Endothelial cell of umbilical vein (primary cell): ENCODE data around the gene PPP1R1C.

ENCODE experiments used
- CTCF ChIP-seq, 2 donors: IDR thresholded peaks; 1 replicate in 1 of 2; 2 replicates in 1 of 2; pipeline ENCODE4 v1.5.1; 2011; ENCODE audit warnings: low read length in 2 of 2, mild to moderate bottlenecking in 2 of 2, moderate library complexity in 2 of 2, control low read depth in 1 of 2, inconsistent platforms in 1 of 2, low read depth in 1 of 2; ENCODE audit not compliant: insufficient read depth in 1 of 2; ENCODE audit errors: extremely low read depth in 1 of 2
- EZH2 ChIP-seq: IDR thresholded peaks from 2 replicates; pipeline ENCODE4 v1.6.1; 2012; ENCODE audit warnings: borderline replicate concordance, low read depth, mild to moderate bottlenecking, moderate library complexity, low read length, inconsistent platforms; ENCODE audit not compliant: severe bottlenecking
- GATA2 ChIP-seq: IDR thresholded peaks from 2 replicates; pipeline ENCODE4 v1.7.0; 2011; ENCODE audit warnings: low read depth, mild to moderate bottlenecking, moderate library complexity, mixed read lengths, low read length; ENCODE audit not compliant: insufficient read length, insufficient read depth
- JUN ChIP-seq: IDR thresholded peaks from 2 replicates; pipeline ENCODE4 v1.6.1; 2011; ENCODE audit warnings: borderline replicate concordance, low read depth; ENCODE audit not compliant: insufficient read length, insufficient read depth
- MAX ChIP-seq: IDR thresholded peaks from 2 replicates; pipeline ENCODE4 v1.6.1; 2011; ENCODE audit not compliant: insufficient read depth, insufficient read length
- MYC ChIP-seq: IDR thresholded peaks from one replicate; pipeline ENCODE4 v1.6.1; 2011; ENCODE audit warnings: mild to moderate bottlenecking, low read depth, low read length
- POLR2A ChIP-seq: IDR thresholded peaks from 2 replicates; pipeline ENCODE4 v1.6.1; 2012; ENCODE audit warnings: low read depth, mild to moderate bottlenecking, control low read depth, low read length
- POLR2AphosphoS5 ChIP-seq: IDR thresholded peaks from 2 replicates; pipeline ENCODE4 v1.6.1; 2012; ENCODE audit warnings: low read depth, mild to moderate bottlenecking, control low read depth, low read length, moderate library complexity; ENCODE audit not compliant: insufficient read depth

GRCh38 chr2:182069416-182069815 lies 83.8 kb downstream of the PPP1R1C start:
- TF ChIP-seq POLR2A: no peak
- TF ChIP-seq EZH2: no peak
- no peak for TF ChIP-seq CTCF (IDR thresholded peaks at IDR 0.05; ENCODE audit: extremely low read depth in 1 of 2, insufficient read depth in 1 of 2, low read depth in 1 of 2, low read length in 2 of 2)
- TF ChIP-seq MAX: no peak
- TF ChIP-seq JUN: no peak
- no peak for TF ChIP-seq POLR2AphosphoS5
- TF ChIP-seq GATA2: no peak
- no peak for TF ChIP-seq MYC
